IMR-90 (cell line): ENCODE results near the gene PCDHGA8. TPM values are rescaled to one million over a fixed set of nuclear protein-coding genes. Genes with fewer than 3 reads are reported as not detected.

Experiments used
- ATAC-seq: fragments of 200-7000 bp; cut with Tn5 transposase; 2 replicates; pipeline ENCODE4 v1.9.1; 2020; ENCODE audit warnings: low read depth, mild to moderate bottlenecking, moderate library complexity
- BruUV-seq: library from RNA; stranded (reverse); fragments of 400-500 nt; replicated peaks from 2 replicates; lab custom pipeline; 2021; lab: Mats Ljungman, UMichigan
- CTCF ChIA-PET: fragments of 300-600 bp; formaldehyde crosslinking; extraction: SDS; loops from one replicate; lab custom pipeline; 2021; ENCODE audit warnings: antibody characterized with exemption; lab: Yijun Ruan, JAX
- POLR2A ChIA-PET: fragments of 300-600 bp; sonication (Branson Sonifier 250); formaldehyde crosslinking; loops from one replicate; lab custom pipeline; 2022; ENCODE audit warnings: antibody characterized with exemption; ENCODE audit not compliant: unreplicated experiment; lab: Charles Lee
- DNase-seq: peaks from one replicate; pipeline ENCODE4 v3.0.0; 2013
- H2AFZ ChIP-seq: replicated peaks from 2 replicates; pipeline ENCODE3; 2013; ENCODE audit warnings: low read length, mild to moderate bottlenecking; ENCODE audit not compliant: poor library complexity
- H2AK5ac ChIP-seq: 2 replicates; pipeline ENCODE4 v1.6.1; 2013; ENCODE audit warnings: low read depth, low read length, inconsistent platforms
- H2AK9ac ChIP-seq: replicated peaks from 2 replicates; pipeline ENCODE3; 2013; ENCODE audit warnings: mild to moderate bottlenecking, low read depth, low read length, moderate library complexity; ENCODE audit not compliant: poor library complexity
- H2BK120ac ChIP-seq: 2 replicates; pipeline ENCODE4 v1.6.1; 2013; ENCODE audit warnings: low read depth, low read length, inconsistent platforms
- H2BK15ac ChIP-seq: 3 replicates; pipeline ENCODE4 v1.6.1; 2013; ENCODE audit warnings: low read depth, low read length, inconsistent platforms
- H2BK20ac ChIP-seq: 2 replicates; pipeline ENCODE4 v1.6.1; 2013; ENCODE audit warnings: low read depth, mild to moderate bottlenecking, inconsistent platforms, low read length, moderate library complexity
- H2BK5ac ChIP-seq: 2 replicates; pipeline ENCODE4 v1.6.1; 2013; ENCODE audit warnings: mild to moderate bottlenecking, low read depth, low read length, inconsistent platforms; ENCODE audit not compliant: poor library complexity, severe bottlenecking
- H3K14ac ChIP-seq: replicated peaks from 2 replicates; pipeline ENCODE4 v1.6.1; 2013; ENCODE audit warnings: low read depth, low read length, inconsistent platforms
- H3K18ac ChIP-seq: 2 replicates; pipeline ENCODE4 v1.6.1; 2013; ENCODE audit warnings: low read depth, low read length, control low read depth
- H3K23ac ChIP-seq: 2 replicates; pipeline ENCODE4 v1.6.1; 2013; ENCODE audit warnings: low read depth, low read length, inconsistent platforms
- H3K27ac ChIP-seq: 2 replicates; pipeline ENCODE4 v1.5.1; 2013; ENCODE audit warnings: mild to moderate bottlenecking, control low read depth, low read length; ENCODE audit not compliant: insufficient read depth
- H3K27me3 ChIP-seq: 2 replicates; pipeline ENCODE4 v1.6.1; 2013; ENCODE audit warnings: low read length; ENCODE audit not compliant: control insufficient read depth, insufficient read depth
- H3K36me3 ChIP-seq: 2 replicates; pipeline ENCODE4 v1.6.1; 2013; ENCODE audit warnings: low read length, mixed read lengths; ENCODE audit not compliant: control insufficient read depth, insufficient read depth
- H3K4ac ChIP-seq: 2 replicates; pipeline ENCODE4 v1.6.1; 2013; ENCODE audit warnings: low read depth, low read length, inconsistent platforms
- H3K4me1 ChIP-seq: 2 replicates; pipeline ENCODE4 v1.6.1; 2013; ENCODE audit warnings: low read length, mixed read lengths; ENCODE audit not compliant: control insufficient read depth, insufficient read depth
- H3K4me2 ChIP-seq: 2 replicates; pipeline ENCODE4 v1.6.1; 2013; ENCODE audit warnings: low read depth, mild to moderate bottlenecking, control low read depth, low read length, moderate library complexity
- H3K4me3 ChIP-seq: 2 replicates; pipeline ENCODE4 v1.5.1; 2013; ENCODE audit warnings: low read depth, mild to moderate bottlenecking, control low read depth, low read length, moderate library complexity; ENCODE audit not compliant: insufficient read depth
- H3K56ac ChIP-seq: 2 replicates; pipeline ENCODE4 v1.6.1; 2013; ENCODE audit warnings: low read length, inconsistent platforms; ENCODE audit not compliant: insufficient read depth; ENCODE audit errors: extremely low read depth
- H3K79me1 ChIP-seq, 2 experiments: 2 replicates each; pipeline ENCODE4 v1.6.1; 2013; ENCODE audit warnings: low read length in 2 of 2, inconsistent platforms in 1 of 2, low read depth in 1 of 2
- H3K9ac ChIP-seq: 2 replicates; pipeline ENCODE4 v1.6.1; 2013; ENCODE audit warnings: low read depth, low read length, control low read depth
- H3K9me1 ChIP-seq: 2 replicates; pipeline ENCODE4 v1.6.1; 2013; ENCODE audit warnings: low read length, inconsistent platforms; ENCODE audit not compliant: insufficient read depth
- H3K9me3 ChIP-seq: 2 replicates; pipeline ENCODE4 v1.6.1; 2013; ENCODE audit warnings: low read length; ENCODE audit not compliant: control insufficient read depth, insufficient read depth
- H4K20me1 ChIP-seq: 2 replicates; pipeline ENCODE4 v1.6.1; 2013; ENCODE audit warnings: low read length, inconsistent platforms; ENCODE audit not compliant: insufficient read depth
- H4K5ac ChIP-seq: 2 replicates; pipeline ENCODE4 v1.6.1; 2013; ENCODE audit warnings: mild to moderate bottlenecking, low read depth, low read length, control low read depth
- H4K8ac ChIP-seq, 2 experiments: 2 replicates each; pipeline ENCODE4 v1.6.1; 2013; ENCODE audit warnings: low read depth in 2 of 2, low read length in 2 of 2, control low read depth in 1 of 2, inconsistent platforms in 1 of 2
- H4K91ac ChIP-seq: 2 replicates; pipeline ENCODE4 v1.6.1; 2013; ENCODE audit warnings: low read depth, low read length, inconsistent platforms; ENCODE audit not compliant: insufficient read depth
- MAFK ChIP-seq: IDR thresholded peaks from 2 replicates; pipeline ENCODE4 v1.6.1; 2012; ENCODE audit warnings: low read depth, low read length, improper control_type of control experiment
- MXI1 ChIP-seq: IDR thresholded peaks from 2 replicates; pipeline ENCODE4 v1.6.1; 2012; ENCODE audit warnings: low read depth, mild to moderate bottlenecking, low read length, moderate library complexity, borderline replicate concordance
- POLR2A ChIP-seq: IDR thresholded peaks from 2 replicates; pipeline ENCODE4 v1.6.1; 2012; ENCODE audit warnings: mild to moderate bottlenecking, low read depth, low read length
- RAD21 ChIP-seq: IDR thresholded peaks from 2 replicates; pipeline ENCODE4 v1.6.1; 2012; ENCODE audit warnings: low read length, improper control_type of control experiment
- RCOR1 ChIP-seq: IDR thresholded peaks from 2 replicates; pipeline ENCODE4 v1.6.1; 2012; ENCODE audit warnings: mild to moderate bottlenecking, low read length, improper control_type of control experiment; ENCODE audit not compliant: insufficient replicate concordance
- RFX5 ChIP-seq: IDR thresholded peaks from 2 replicates; pipeline ENCODE4 v1.8.0; 2012; ENCODE audit warnings: low read depth, mild to moderate bottlenecking, low read length, moderate library complexity
- USF2 ChIP-seq: fragments of 150-350 bp; IDR thresholded peaks from 2 replicates; pipeline ENCODE4 v1.6.1; 2017; ENCODE audit warnings: mild to moderate bottlenecking, antibody characterized with exemption, low read length, low read depth
- WGBS, 2 experiments: methylation state at CpG; one replicate each; pipeline versions ENCODE4 v1.1.5 to v1.1.7; 2013; ENCODE audit warnings: missing lambda C conversion rate in 2 of 2; ENCODE audit not compliant: insufficient read length in 1 of 2; ENCODE audit errors: extremely low coverage in 2 of 2; 5-methylcytosine and 5-hydroxymethylcytosine counted together
- dilution Hi-C: fragments of 300-500 bp; cut with HindIII; formaldehyde crosslinking; loops from one replicate; pipeline ENCODE4 v1.14.3; 2018; ENCODE audit warnings: low sequenced_read_pairs; ENCODE audit not compliant: unreplicated experiment
- in situ Hi-C: fragments of 300-500 bp; cut with MboI; formaldehyde crosslinking; loops from 3 replicates; pipeline ENCODE4 v1.14.3; 2019; ENCODE audit warnings: low sequenced_read_pairs, inconsistent platforms, mixed read lengths
- intact Hi-C: fragments of 100-400 bp; cut with micrococcal nuclease; formaldehyde crosslinking; loops from 2 replicates; pipeline ENCODE4 v1.10.0; 2022
- polyA plus RNA-seq, 3 experiments: library from polyadenylated mRNA; depleted of rRNA; stranded (reverse); fragments of >200 nt; gene quantifications; 2 replicates each; pipeline ENCODE4 v1.2.3, GENCODE V29; 2012; ENCODE audit warnings: low replicate concordance in 1 of 3
- total RNA-seq: library from RNA; depleted of rRNA; stranded (reverse); fragments of >200 nt; gene quantifications from 2 replicates; pipeline ENCODE4 v1.2.3, GENCODE V29; 2012

Gene PCDHGA8
- total and polyA plus RNA-seq, 2 of the 4 experiments (the other 2 are of a cell fraction): 0.89 to 2.0 TPM

GRCh38 chr5:141403387-141403786 lies 11.0 kb downstream of the PCDHGA8 start:
- no peak overlapping the region for H3K18ac ChIP-seq
- in situ Hi-C loops: no loop called here
- H3K9me3 ChIP-seq: peaks cover 58% of the 10 kb centered on the region
- POLR2A ChIA-PET: no interaction called here
- no peak overlapping the region for H4K5ac ChIP-seq
- H2AK5ac ChIP-seq: no peak overlapping the region
- no peak for ATAC-seq
- 53% methylated on average over 11 of the region's 22 CpGs; no CpG with 5 or more reads in 1 of the 2 experiments for WGBS, 2 experiments
- no peak overlapping the region for H3K4me2 ChIP-seq
- BruUV-seq: no TSS peak
- CTCF ChIA-PET: interaction anchor here (1.2 kb wide), 1 partner anchor 160 kb away, joined by 4 read pairs; no protein-coding TSS in a partner anchor
- dilution Hi-C loops: no loop called here
- no peaks in the 10 kb centered on the region for H4K20me1 ChIP-seq
- H3K36me3 ChIP-seq: peaks cover 21% of the 10 kb centered on the region
- H2AK9ac ChIP-seq: no peak overlapping the region
- H3K27ac ChIP-seq: no peak overlapping the region
- H3K79me1 ChIP-seq: peaks cover 16 to 26% of the 10 kb centered on the region in 2 experiments
- H3K4me3 ChIP-seq: no peak overlapping the region
- H2BK20ac ChIP-seq: no peak overlapping the region
- no peaks in the 10 kb centered on the region for H3K27me3 ChIP-seq
- no peak overlapping the region for H2BK5ac ChIP-seq
- intact Hi-C loops: no loop called here
- H4K8ac ChIP-seq: no peak overlapping the region
- no peak for TF ChIP-seq MXI1
- no peak for TF ChIP-seq MAFK
- no peak for TF ChIP-seq RFX5
- no peak for TF ChIP-seq USF2
- no peak for TF ChIP-seq POLR2A
- no peak for TF ChIP-seq RAD21
- no peak for TF ChIP-seq RCOR1
- no peak overlapping the region for H2AFZ ChIP-seq
- no peak for DNase-seq
- H3K4me1 ChIP-seq: no peaks in the 10 kb centered on the region
- H4K91ac ChIP-seq: no peak overlapping the region
- H2BK15ac ChIP-seq: no peak overlapping the region
- H3K9me1 ChIP-seq: no peaks in the 10 kb centered on the region
- H2BK120ac ChIP-seq: no peak overlapping the region
- no peak overlapping the region for H3K23ac ChIP-seq
- no peak overlapping the region for H3K4ac ChIP-seq
- no peak overlapping the region for H3K56ac ChIP-seq
- no peak overlapping the region for H3K9ac ChIP-seq
- no peak overlapping the region for H3K14ac ChIP-seq
